IMR-90 (cell line): Measurements from ENCODE around the gene FNDC10. TPM values are rescaled to one million over a fixed set of nuclear protein-coding genes. Genes with fewer than 3 reads are reported as not detected.

ENCODE experiments used
- ATAC-seq: fragments of 200-7000 bp; cut with Tn5 transposase; 2 replicates; pipeline ENCODE4 v1.9.1; 2020; ENCODE audit warnings: low read depth, mild to moderate bottlenecking, moderate library complexity
- BruUV-seq: library from RNA; stranded (reverse); fragments of 400-500 nt; replicated peaks from 2 replicates; lab custom pipeline; 2021; lab: Mats Ljungman, UMichigan
- CTCF ChIA-PET: fragments of 300-600 bp; formaldehyde crosslinking; extraction: SDS; loops from one replicate; lab custom pipeline; 2021; ENCODE audit warnings: antibody characterized with exemption; lab: Yijun Ruan, JAX
- POLR2A ChIA-PET: fragments of 300-600 bp; sonication (Branson Sonifier 250); formaldehyde crosslinking; loops from one replicate; lab custom pipeline; 2022; ENCODE audit warnings: antibody characterized with exemption; ENCODE audit not compliant: unreplicated experiment; lab: Charles Lee
- DNase-seq: peaks from one replicate; pipeline ENCODE4 v3.0.0; 2013
- H2AFZ ChIP-seq: replicated peaks from 2 replicates; pipeline ENCODE3; 2013; ENCODE audit warnings: low read length, mild to moderate bottlenecking; ENCODE audit not compliant: poor library complexity
- H2AK5ac ChIP-seq: 2 replicates; pipeline ENCODE4 v1.6.1; 2013; ENCODE audit warnings: low read depth, low read length, inconsistent platforms
- H2AK9ac ChIP-seq: replicated peaks from 2 replicates; pipeline ENCODE3; 2013; ENCODE audit warnings: mild to moderate bottlenecking, low read depth, low read length, moderate library complexity; ENCODE audit not compliant: poor library complexity
- H2BK120ac ChIP-seq: 2 replicates; pipeline ENCODE4 v1.6.1; 2013; ENCODE audit warnings: low read depth, low read length, inconsistent platforms
- H2BK15ac ChIP-seq: 3 replicates; pipeline ENCODE4 v1.6.1; 2013; ENCODE audit warnings: low read depth, low read length, inconsistent platforms
- H2BK20ac ChIP-seq: 2 replicates; pipeline ENCODE4 v1.6.1; 2013; ENCODE audit warnings: low read depth, mild to moderate bottlenecking, inconsistent platforms, low read length, moderate library complexity
- H2BK5ac ChIP-seq: 2 replicates; pipeline ENCODE4 v1.6.1; 2013; ENCODE audit warnings: mild to moderate bottlenecking, low read depth, low read length, inconsistent platforms; ENCODE audit not compliant: poor library complexity, severe bottlenecking
- H3K14ac ChIP-seq: replicated peaks from 2 replicates; pipeline ENCODE4 v1.6.1; 2013; ENCODE audit warnings: low read depth, low read length, inconsistent platforms
- H3K18ac ChIP-seq: 2 replicates; pipeline ENCODE4 v1.6.1; 2013; ENCODE audit warnings: low read depth, low read length, control low read depth
- H3K23ac ChIP-seq: 2 replicates; pipeline ENCODE4 v1.6.1; 2013; ENCODE audit warnings: low read depth, low read length, inconsistent platforms
- H3K27ac ChIP-seq: 2 replicates; pipeline ENCODE4 v1.5.1; 2013; ENCODE audit warnings: mild to moderate bottlenecking, control low read depth, low read length; ENCODE audit not compliant: insufficient read depth
- H3K27me3 ChIP-seq: 2 replicates; pipeline ENCODE4 v1.6.1; 2013; ENCODE audit warnings: low read length; ENCODE audit not compliant: control insufficient read depth, insufficient read depth
- H3K36me3 ChIP-seq: 2 replicates; pipeline ENCODE4 v1.6.1; 2013; ENCODE audit warnings: low read length, mixed read lengths; ENCODE audit not compliant: control insufficient read depth, insufficient read depth
- H3K4ac ChIP-seq: 2 replicates; pipeline ENCODE4 v1.6.1; 2013; ENCODE audit warnings: low read depth, low read length, inconsistent platforms
- H3K4me1 ChIP-seq: 2 replicates; pipeline ENCODE4 v1.6.1; 2013; ENCODE audit warnings: low read length, mixed read lengths; ENCODE audit not compliant: control insufficient read depth, insufficient read depth
- H3K4me2 ChIP-seq: 2 replicates; pipeline ENCODE4 v1.6.1; 2013; ENCODE audit warnings: low read depth, mild to moderate bottlenecking, control low read depth, low read length, moderate library complexity
- H3K4me3 ChIP-seq: 2 replicates; pipeline ENCODE4 v1.5.1; 2013; ENCODE audit warnings: low read depth, mild to moderate bottlenecking, control low read depth, low read length, moderate library complexity; ENCODE audit not compliant: insufficient read depth
- H3K56ac ChIP-seq: 2 replicates; pipeline ENCODE4 v1.6.1; 2013; ENCODE audit warnings: low read length, inconsistent platforms; ENCODE audit not compliant: insufficient read depth; ENCODE audit errors: extremely low read depth
- H3K79me1 ChIP-seq, 2 experiments: 2 replicates each; pipeline ENCODE4 v1.6.1; 2013; ENCODE audit warnings: low read length in 2 of 2, inconsistent platforms in 1 of 2, low read depth in 1 of 2
- H3K9ac ChIP-seq: 2 replicates; pipeline ENCODE4 v1.6.1; 2013; ENCODE audit warnings: low read depth, low read length, control low read depth
- H3K9me1 ChIP-seq: 2 replicates; pipeline ENCODE4 v1.6.1; 2013; ENCODE audit warnings: low read length, inconsistent platforms; ENCODE audit not compliant: insufficient read depth
- H3K9me3 ChIP-seq: 2 replicates; pipeline ENCODE4 v1.6.1; 2013; ENCODE audit warnings: low read length; ENCODE audit not compliant: control insufficient read depth, insufficient read depth
- H4K20me1 ChIP-seq: 2 replicates; pipeline ENCODE4 v1.6.1; 2013; ENCODE audit warnings: low read length, inconsistent platforms; ENCODE audit not compliant: insufficient read depth
- H4K5ac ChIP-seq: 2 replicates; pipeline ENCODE4 v1.6.1; 2013; ENCODE audit warnings: mild to moderate bottlenecking, low read depth, low read length, control low read depth
- H4K8ac ChIP-seq, 2 experiments: 2 replicates each; pipeline ENCODE4 v1.6.1; 2013; ENCODE audit warnings: low read depth in 2 of 2, low read length in 2 of 2, control low read depth in 1 of 2, inconsistent platforms in 1 of 2
- H4K91ac ChIP-seq: 2 replicates; pipeline ENCODE4 v1.6.1; 2013; ENCODE audit warnings: low read depth, low read length, inconsistent platforms; ENCODE audit not compliant: insufficient read depth
- BHLHE40 ChIP-seq: fragments of 150-350 bp; IDR thresholded peaks from 2 replicates; pipeline ENCODE4 v1.6.1; 2016; ENCODE audit warnings: mild to moderate bottlenecking, low read depth, low read length
- CHD1 ChIP-seq: IDR thresholded peaks from 2 replicates; pipeline ENCODE4 v1.6.1; 2012; ENCODE audit warnings: low read depth, low read length, improper control_type of control experiment
- FOS ChIP-seq: fragments of 150-350 bp; IDR thresholded peaks from 2 replicates; pipeline ENCODE4 v1.6.1; 2016; ENCODE audit warnings: low read depth, low read length
- MAFK ChIP-seq: IDR thresholded peaks from 2 replicates; pipeline ENCODE4 v1.6.1; 2012; ENCODE audit warnings: low read depth, low read length, improper control_type of control experiment
- MAZ ChIP-seq: IDR thresholded peaks from 2 replicates; pipeline ENCODE4 v1.6.1; 2012; ENCODE audit warnings: low read depth, mild to moderate bottlenecking, low read length, improper control_type of control experiment, moderate library complexity, borderline replicate concordance
- NFE2L2 ChIP-seq: fragments of 150-350 bp; IDR thresholded peaks from 2 replicates; pipeline ENCODE4 v1.6.1; 2016; ENCODE audit warnings: low read depth, mild to moderate bottlenecking, low read length
- RAD21 ChIP-seq: IDR thresholded peaks from 2 replicates; pipeline ENCODE4 v1.6.1; 2012; ENCODE audit warnings: low read length, improper control_type of control experiment
- RCOR1 ChIP-seq: IDR thresholded peaks from 2 replicates; pipeline ENCODE4 v1.6.1; 2012; ENCODE audit warnings: mild to moderate bottlenecking, low read length, improper control_type of control experiment; ENCODE audit not compliant: insufficient replicate concordance
- RFX5 ChIP-seq: IDR thresholded peaks from 2 replicates; pipeline ENCODE4 v1.8.0; 2012; ENCODE audit warnings: low read depth, mild to moderate bottlenecking, low read length, moderate library complexity
- SMC3 ChIP-seq: fragments of 150-350 bp; IDR thresholded peaks from 2 replicates; pipeline ENCODE4 v1.6.1; 2016; ENCODE audit warnings: low read depth, mild to moderate bottlenecking, antibody characterized with exemption, low read length, moderate library complexity
- WGBS, 2 experiments: methylation state at CpG; one replicate each; pipeline versions ENCODE4 v1.1.5 to v1.1.7; 2013; ENCODE audit warnings: missing lambda C conversion rate in 2 of 2; ENCODE audit not compliant: insufficient read length in 1 of 2; ENCODE audit errors: extremely low coverage in 2 of 2; 5-methylcytosine and 5-hydroxymethylcytosine counted together
- dilution Hi-C: fragments of 300-500 bp; cut with HindIII; formaldehyde crosslinking; loops from one replicate; pipeline ENCODE4 v1.14.3; 2018; ENCODE audit warnings: low sequenced_read_pairs; ENCODE audit not compliant: unreplicated experiment
- in situ Hi-C: fragments of 300-500 bp; cut with MboI; formaldehyde crosslinking; loops from 3 replicates; pipeline ENCODE4 v1.14.3; 2019; ENCODE audit warnings: low sequenced_read_pairs, inconsistent platforms, mixed read lengths
- intact Hi-C: fragments of 100-400 bp; cut with micrococcal nuclease; formaldehyde crosslinking; loops from 2 replicates; pipeline ENCODE4 v1.10.0; 2022
- polyA plus RNA-seq, 3 experiments: library from polyadenylated mRNA; depleted of rRNA; stranded (reverse); fragments of >200 nt; gene quantifications; 2 replicates each; pipeline ENCODE4 v1.2.3, GENCODE V29; 2012; ENCODE audit warnings: low replicate concordance in 1 of 3
- total RNA-seq: library from RNA; depleted of rRNA; stranded (reverse); fragments of >200 nt; gene quantifications from 2 replicates; pipeline ENCODE4 v1.2.3, GENCODE V29; 2012
- TF ChIP-seq, protein P1 (sequence below): fragments of 150-350 bp; IDR thresholded peaks from 2 replicates; pipeline ENCODE4 v1.6.1; 2017; ENCODE audit warnings: mild to moderate bottlenecking, antibody characterized with exemption, low read length, low read depth

Gene FNDC10
- total and polyA plus RNA-seq, 2 of the 4 experiments (the other 2 are of a cell fraction): 0.36 to 5.8 TPM

DNA sequence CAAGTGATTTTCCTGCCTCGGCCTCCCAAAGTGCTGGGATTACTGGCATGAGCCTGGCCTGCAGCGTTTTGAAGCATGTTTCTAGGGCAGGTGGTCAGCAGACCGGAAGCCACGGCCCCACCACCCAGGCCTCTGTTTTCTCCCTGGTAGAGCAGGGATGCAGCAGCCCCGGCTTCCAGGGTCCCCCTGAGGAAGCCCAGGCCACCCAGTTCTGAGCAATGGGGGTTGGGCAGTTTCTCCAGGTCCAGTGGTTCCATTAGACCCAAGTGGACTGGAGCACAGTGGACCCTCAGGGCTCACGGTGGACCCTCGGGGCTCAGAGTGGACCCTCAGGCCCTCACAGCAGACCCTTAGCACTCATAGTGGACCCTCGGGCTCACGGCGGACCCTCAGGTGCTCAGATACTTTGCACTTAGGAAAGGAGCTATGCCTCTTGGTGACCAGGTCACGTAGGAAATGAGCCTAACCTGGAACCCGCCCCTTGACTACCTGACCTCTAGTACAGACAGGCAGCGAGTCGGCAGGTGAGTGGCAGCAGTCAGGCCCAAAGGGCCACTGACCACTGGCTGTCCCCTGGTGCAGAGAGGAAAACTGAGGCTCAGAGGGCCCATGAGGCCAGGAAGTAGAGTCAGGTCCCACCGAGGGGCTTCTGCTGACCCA, 4.6 kb upstream of the FNDC10 start:
- H3K23ac ChIP-seq: no peak overlapping the region
- no peaks in the 10 kb centered on the region for H3K36me3 ChIP-seq
- DNase-seq (no peak), ATAC-seq (no peak)
- no TSS peak for BruUV-seq
- no peaks in the 10 kb centered on the region for H4K20me1 ChIP-seq
- no peak overlapping the region for H4K8ac ChIP-seq
- H3K4me3 ChIP-seq: no peak overlapping the region
- no peak overlapping the region for H3K14ac ChIP-seq
- dilution Hi-C loops: no loop called here
- peaks cover 3% of the 10 kb centered on the region; the same call in 1 of the 2 replicates for H3K27me3 ChIP-seq
- H2BK15ac ChIP-seq: no peak overlapping the region
- no peak overlapping the region for H3K4ac ChIP-seq
- H3K9me3 ChIP-seq: no peaks in the 10 kb centered on the region
- H4K5ac ChIP-seq: no peak overlapping the region
- no peak overlapping the region for H3K27ac ChIP-seq
- TF ChIP-seq CHD1: no peak
- no peak for TF ChIP-seq FOS
- no peak for TF ChIP-seq MAZ
- no peak for TF ChIP-seq RFX5
- no peak for TF ChIP-seq RAD21
- no peak for TF ChIP-seq NFE2L2
- TF ChIP-seq RCOR1: no peak
- no peak for TF ChIP-seq SMC3
- TF ChIP-seq MAFK: no peak
- TF ChIP-seq, protein P1, sequence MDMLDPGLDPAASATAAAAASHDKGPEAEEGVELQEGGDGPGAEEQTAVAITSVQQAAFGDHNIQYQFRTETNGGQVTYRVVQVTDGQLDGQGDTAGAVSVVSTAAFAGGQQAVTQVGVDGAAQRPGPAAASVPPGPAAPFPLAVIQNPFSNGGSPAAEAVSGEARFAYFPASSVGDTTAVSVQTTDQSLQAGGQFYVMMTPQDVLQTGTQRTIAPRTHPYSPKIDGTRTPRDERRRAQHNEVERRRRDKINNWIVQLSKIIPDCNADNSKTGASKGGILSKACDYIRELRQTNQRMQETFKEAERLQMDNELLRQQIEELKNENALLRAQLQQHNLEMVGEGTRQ: no peak
- TF ChIP-seq BHLHE40: no peak
- ChIA-PET CTCF (no interaction called here), POLR2A (no interaction called here)
- no peaks in the 10 kb centered on the region for H3K9me1 ChIP-seq
- peaks cover 3% of the 10 kb centered on the region; the same call in 1 of the 2 replicates for H3K4me1 ChIP-seq
- in situ Hi-C loops: no loop called here
- no CpG with 5 or more reads among the region's 15 CpGs for WGBS, 2 experiments
- H3K18ac ChIP-seq: no peak overlapping the region
- peak overlapping the region; percentile 51 for H2AK9ac ChIP-seq
- H2BK120ac ChIP-seq: no peak overlapping the region
- H2BK5ac ChIP-seq: no peak overlapping the region
- H2AK5ac ChIP-seq: no peak overlapping the region
- no peaks in the 10 kb centered on the region for H3K79me1 ChIP-seq
- intact Hi-C loops: no loop called here
- H3K9ac ChIP-seq: no peak overlapping the region
- no peak overlapping the region for H3K4me2 ChIP-seq
- no peak overlapping the region for H2BK20ac ChIP-seq
- no peak overlapping the region for H4K91ac ChIP-seq
- H3K56ac ChIP-seq: no peak overlapping the region; the same call in 1 of the 2 replicates
- no peak overlapping the region for H2AFZ ChIP-seq
